ENCODE results near the gene PSMD5. TPM values are rescaled to one million over a fixed set of nuclear protein-coding genes. Genes with fewer than 3 reads are reported as not detected.

Gene PSMD5
- total and polyA plus RNA-seq, 8 donors: 14.8 to 39.1 (median 21.2) TPM

DNA sequence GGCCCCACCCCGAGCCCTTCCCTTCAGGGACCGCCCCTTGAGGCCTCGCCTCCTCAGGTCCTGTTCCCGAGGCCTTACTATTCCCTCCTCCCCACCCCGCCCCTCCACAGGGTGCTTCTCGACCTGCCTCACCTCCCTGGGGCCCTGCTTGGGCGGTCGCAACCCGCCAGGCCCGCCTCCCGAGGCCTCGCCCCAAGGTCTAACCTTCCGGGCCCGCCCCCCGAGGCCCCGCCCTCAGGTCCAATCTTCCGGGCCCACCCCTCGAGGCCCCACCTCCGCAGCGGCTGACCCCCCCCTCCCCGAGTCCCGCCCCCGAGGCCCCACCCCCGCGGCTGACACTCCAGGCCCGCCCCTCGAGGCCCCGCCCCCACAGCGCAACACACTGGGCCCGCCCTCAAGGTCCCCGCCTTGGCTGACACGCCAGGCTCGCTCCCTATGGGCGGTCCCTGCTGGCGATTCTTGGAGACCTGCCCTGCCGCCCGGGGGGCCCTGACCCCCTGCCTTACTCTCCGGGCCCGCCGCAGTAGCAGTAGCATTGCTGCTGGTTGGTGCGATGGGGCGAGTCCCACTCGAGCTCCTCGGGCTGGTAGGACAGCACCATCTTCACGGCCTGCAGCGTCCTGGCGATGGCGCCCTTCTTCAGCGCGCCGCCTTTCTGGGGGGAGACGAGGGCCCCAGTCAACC lies 26.1 kb upstream of the PSMD5 start:
- Histone ChIP-seq H3K4me3 (peak overlapping the region; percentile 50 to 62 (median 58)), H3K27me3 (no peaks in the 10 kb centered on the region), H3K27ac (peak overlapping the region; percentile 83 to 92 (median 90)), H3K4me1 (peaks cover 13 to 28% (median 19%) of the 10 kb centered on the region in 4 donors), H3K9me3 (no peaks in the 10 kb centered on the region), H3K36me3 (peaks cover 3 to 56% (median 36%) of the 10 kb centered on the region in 4 donors)
- TF ChIP-seq POLR2A (IDR thresholded peaks at IDR 0.05) (peak in 1 of 4 donors; percentile 43), EP300 (IDR thresholded peaks at IDR 0.05) (peak; percentile 39), CTCF (IDR thresholded peaks at IDR 0.05) (peak in 2 of 7 experiments; percentile 44 to 53), POLR2AphosphoS5 (IDR thresholded peaks at IDR 0.05) (peak; percentile 21 to 71 (median 67))
- WGBS, 5 donors: 1 to 7% (median 3%) methylated on average over 14 to 52 of the region's 52 CpGs
- intact Hi-C loops (cut with DNase I; ENCODE audit: low total_unique reads): no loop called here
- DNase-seq: peak; percentile 98 to 99

DNA sequence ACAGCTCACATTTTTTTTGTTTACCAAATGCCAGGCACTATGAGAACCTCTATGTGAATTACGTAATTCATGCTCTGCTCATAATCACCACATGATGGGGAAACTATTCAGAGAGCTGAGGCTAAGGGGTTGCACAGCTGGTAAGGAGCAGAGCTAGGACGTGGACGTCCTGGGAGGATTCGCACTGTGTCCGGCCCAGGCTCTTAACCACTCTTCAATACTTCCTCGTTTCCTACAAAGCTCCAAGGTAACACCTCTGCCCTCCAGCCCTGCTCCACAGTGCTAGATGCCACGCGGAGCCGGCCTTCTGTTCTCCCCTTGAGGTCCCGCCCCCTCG lies 25.6 kb upstream of the PSMD5 start:
- TF ChIP-seq POLR2A (IDR thresholded peaks at IDR 0.05) (no peak), POLR2AphosphoS5 (IDR thresholded peaks at IDR 0.05) (peak; percentile 61 to 75 (median 63)), CTCF (IDR thresholded peaks at IDR 0.05) (peak in 1 of 7 experiments; percentile 11)
- whole genome bisulfite sequencing, 5 donors: 4 to 11% (median 8%) methylated on average over 10 to 11 of the region's 11 CpGs
- DNase-seq: no peak
- peak overlapping the region; percentile 50 to 62 (median 58) for H3K4me3 ChIP-seq
- peak overlapping the region; percentile 83 to 92 (median 90) for H3K27ac ChIP-seq
- no peaks in the 10 kb centered on the region for H3K27me3 ChIP-seq
- no peaks in the 10 kb centered on the region for H3K9me3 ChIP-seq
- intact Hi-C loops (cut with DNase I; ENCODE audit: low total_unique reads): no loop called here
- peaks cover 0 to 56% (median 36%) of the 10 kb centered on the region in 4 donors for H3K36me3 ChIP-seq
- H3K4me1 ChIP-seq: peaks cover 13 to 24% (median 19%) of the 10 kb centered on the region in 4 donors

DNA sequence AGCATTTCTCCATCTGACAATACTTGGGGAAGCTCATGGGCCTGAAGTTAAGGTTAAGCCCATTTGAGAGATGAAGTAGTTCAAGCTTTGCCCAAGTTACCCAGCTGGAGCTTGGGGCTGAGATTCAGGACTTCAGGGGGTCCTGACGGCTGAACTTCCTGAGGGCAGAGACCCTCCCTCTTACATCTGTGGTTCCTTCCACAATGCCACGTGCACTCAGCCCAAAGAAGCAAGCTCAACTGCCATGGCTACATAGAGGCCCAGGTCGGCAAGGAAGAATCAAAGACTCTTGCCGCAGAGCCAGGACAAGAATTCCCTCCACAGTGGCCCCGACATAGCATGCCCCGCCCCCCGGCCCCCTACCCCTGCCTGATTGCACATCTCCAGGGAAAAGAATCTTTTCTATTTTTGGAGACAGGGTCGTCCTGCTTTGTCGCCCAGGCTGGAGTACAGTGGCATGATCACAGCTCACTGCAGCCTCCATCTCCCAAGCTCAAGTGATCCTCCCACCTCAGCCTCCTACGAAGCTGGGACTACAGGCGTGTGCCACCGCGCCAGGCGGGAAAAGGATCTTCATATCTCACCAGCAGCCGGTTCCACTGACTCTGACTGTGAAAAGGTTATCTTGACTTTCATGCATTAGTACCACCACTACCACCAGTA lies 25.1 kb upstream of the PSMD5 start:
- DNase-seq: no peak
- H3K4me1 ChIP-seq: peaks cover 13 to 20% (median 18%) of the 10 kb centered on the region in 4 donors
- no peaks in the 10 kb centered on the region for H3K27me3 ChIP-seq
- intact Hi-C loops (cut with DNase I; ENCODE audit: low total_unique reads): no loop called here
- H3K4me3 ChIP-seq: peak overlapping the region; percentile 50 to 62 (median 58)
- H3K9me3 ChIP-seq: no peaks in the 10 kb centered on the region
- peak overlapping the region; percentile 83 to 92 (median 90) for H3K27ac ChIP-seq
- no peak for TF ChIP-seq CTCF (IDR thresholded peaks at IDR 0.05)
- H3K36me3 ChIP-seq: peaks cover 2 to 56% (median 38%) of the 10 kb centered on the region in 4 donors
- WGBS, 5 donors: 69 to 87% (median 73%) methylated on average over 9 to 15 of the region's 15 CpGs

- Histone ChIP-seq H3K27me3 (no peaks in the 10 kb centered on the region), H3K4me1 (peaks cover 13 to 20% (median 18%) of the 10 kb centered on the region in 4 donors), H3K36me3 (peaks cover 10 to 56% (median 43%) of the 10 kb centered on the region in 4 donors), H3K9me3 (no peaks in the 10 kb centered on the region), H3K27ac (peak overlapping the region in 1 of 5 donors; percentile 92), H3K4me3 (no peak overlapping the region)
- 89 to 100% (median 94%) methylated on average over 3 to 6 of the region's 6 CpGs for WGBS, 5 donors
- intact Hi-C loops (cut with DNase I; ENCODE audit: low total_unique reads): no loop called here
- TF ChIP-seq POLR2A (IDR thresholded peaks at IDR 0.05) (no peak), CTCF (IDR thresholded peaks at IDR 0.05) (no peak), EP300 (IDR thresholded peaks at IDR 0.05) (no peak), POLR2AphosphoS5 (IDR thresholded peaks at IDR 0.05) (no peak)
- no peak for DNase-seq
These were observed 23.9 kb upstream of the PSMD5 start for GRCh38 chr9:120866651-120867050.
